Measurements from ENCODE around the gene SYT13.

DNA sequence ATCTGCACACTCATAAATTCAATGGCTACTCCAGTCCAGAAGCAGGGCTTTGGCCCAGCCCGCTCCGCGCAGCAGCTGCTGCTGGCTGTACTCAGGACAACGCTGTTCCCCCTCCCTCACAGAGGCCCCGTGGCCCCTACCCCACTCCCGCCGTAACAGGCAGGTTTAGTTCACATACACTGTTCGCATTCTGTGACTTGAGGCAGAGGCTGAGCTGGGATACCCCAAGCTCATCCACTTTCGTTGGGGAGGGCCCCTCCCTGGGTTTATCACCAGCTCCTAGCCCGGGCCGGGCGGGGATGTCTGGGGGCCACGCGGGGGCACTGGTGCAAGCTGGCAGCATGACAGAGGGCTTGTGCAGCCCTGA is 52.4 kb downstream of the SYT13 start:
- TF ChIP-seq EZH2 (IDR thresholded peaks at IDR 0.05) (no peak), SIN3A (IDR thresholded peaks at IDR 0.05; ENCODE audit: low read depth) (no peak), POLR2A (IDR thresholded peaks at IDR 0.05; ENCODE audit: borderline replicate concordance, extremely low read depth, insufficient read depth, insufficient read length) (no peak), POLR2AphosphoS5 (IDR thresholded peaks at IDR 0.05; ENCODE audit: low read depth, low read length) (no peak), YY1 (IDR thresholded peaks at IDR 0.05; ENCODE audit: extremely low read depth, insufficient replicate concordance, low read depth, low read length) (no peak), CEBPB (IDR thresholded peaks at IDR 0.05; ENCODE audit: low read depth) (no peak), EGR1 (IDR thresholded peaks at IDR 0.05; ENCODE audit: low read depth) (no peak), ZNF274 (IDR thresholded peaks at IDR 0.05; ENCODE audit: low read depth, low read length) (no peak), JUND (IDR thresholded peaks at IDR 0.05) (no peak)
- TF ChIP-seq, protein P1, sequence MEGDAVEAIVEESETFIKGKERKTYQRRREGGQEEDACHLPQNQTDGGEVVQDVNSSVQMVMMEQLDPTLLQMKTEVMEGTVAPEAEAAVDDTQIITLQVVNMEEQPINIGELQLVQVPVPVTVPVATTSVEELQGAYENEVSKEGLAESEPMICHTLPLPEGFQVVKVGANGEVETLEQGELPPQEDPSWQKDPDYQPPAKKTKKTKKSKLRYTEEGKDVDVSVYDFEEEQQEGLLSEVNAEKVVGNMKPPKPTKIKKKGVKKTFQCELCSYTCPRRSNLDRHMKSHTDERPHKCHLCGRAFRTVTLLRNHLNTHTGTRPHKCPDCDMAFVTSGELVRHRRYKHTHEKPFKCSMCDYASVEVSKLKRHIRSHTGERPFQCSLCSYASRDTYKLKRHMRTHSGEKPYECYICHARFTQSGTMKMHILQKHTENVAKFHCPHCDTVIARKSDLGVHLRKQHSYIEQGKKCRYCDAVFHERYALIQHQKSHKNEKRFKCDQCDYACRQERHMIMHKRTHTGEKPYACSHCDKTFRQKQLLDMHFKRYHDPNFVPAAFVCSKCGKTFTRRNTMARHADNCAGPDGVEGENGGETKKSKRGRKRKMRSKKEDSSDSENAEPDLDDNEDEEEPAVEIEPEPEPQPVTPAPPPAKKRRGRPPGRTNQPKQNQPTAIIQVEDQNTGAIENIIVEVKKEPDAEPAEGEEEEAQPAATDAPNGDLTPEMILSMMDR (IDR thresholded peaks at IDR 0.05 in 2 of 3, conservative IDR thresholded peaks at IDR 0.05 in 1 of 3; ENCODE audit: borderline replicate concordance in 1 of 3, insufficient read depth in 1 of 3, low read depth in 2 of 3, low read length in 2 of 3) = no peak
- TF ChIP-seq, protein P2, sequence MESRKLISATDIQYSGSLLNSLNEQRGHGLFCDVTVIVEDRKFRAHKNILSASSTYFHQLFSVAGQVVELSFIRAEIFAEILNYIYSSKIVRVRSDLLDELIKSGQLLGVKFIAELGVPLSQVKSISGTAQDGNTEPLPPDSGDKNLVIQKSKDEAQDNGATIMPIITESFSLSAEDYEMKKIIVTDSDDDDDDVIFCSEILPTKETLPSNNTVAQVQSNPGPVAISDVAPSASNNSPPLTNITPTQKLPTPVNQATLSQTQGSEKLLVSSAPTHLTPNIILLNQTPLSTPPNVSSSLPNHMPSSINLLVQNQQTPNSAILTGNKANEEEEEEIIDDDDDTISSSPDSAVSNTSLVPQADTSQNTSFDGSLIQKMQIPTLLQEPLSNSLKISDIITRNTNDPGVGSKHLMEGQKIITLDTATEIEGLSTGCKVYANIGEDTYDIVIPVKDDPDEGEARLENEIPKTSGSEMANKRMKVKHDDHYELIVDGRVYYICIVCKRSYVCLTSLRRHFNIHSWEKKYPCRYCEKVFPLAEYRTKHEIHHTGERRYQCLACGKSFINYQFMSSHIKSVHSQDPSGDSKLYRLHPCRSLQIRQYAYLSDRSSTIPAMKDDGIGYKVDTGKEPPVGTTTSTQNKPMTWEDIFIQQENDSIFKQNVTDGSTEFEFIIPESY (IDR thresholded peaks at IDR 0.05; ENCODE audit: extremely low read depth, insufficient replicate concordance, low read length) = no peak
